ENCODE measurements around the gene TMEM25. TPM values are rescaled to one million over a fixed set of nuclear protein-coding genes. Genes with fewer than 3 reads are reported as not detected.

TMEM25 gene
- total RNA-seq, 1 experiment from 2014 or later, result 13.2 TPM

DNA sequence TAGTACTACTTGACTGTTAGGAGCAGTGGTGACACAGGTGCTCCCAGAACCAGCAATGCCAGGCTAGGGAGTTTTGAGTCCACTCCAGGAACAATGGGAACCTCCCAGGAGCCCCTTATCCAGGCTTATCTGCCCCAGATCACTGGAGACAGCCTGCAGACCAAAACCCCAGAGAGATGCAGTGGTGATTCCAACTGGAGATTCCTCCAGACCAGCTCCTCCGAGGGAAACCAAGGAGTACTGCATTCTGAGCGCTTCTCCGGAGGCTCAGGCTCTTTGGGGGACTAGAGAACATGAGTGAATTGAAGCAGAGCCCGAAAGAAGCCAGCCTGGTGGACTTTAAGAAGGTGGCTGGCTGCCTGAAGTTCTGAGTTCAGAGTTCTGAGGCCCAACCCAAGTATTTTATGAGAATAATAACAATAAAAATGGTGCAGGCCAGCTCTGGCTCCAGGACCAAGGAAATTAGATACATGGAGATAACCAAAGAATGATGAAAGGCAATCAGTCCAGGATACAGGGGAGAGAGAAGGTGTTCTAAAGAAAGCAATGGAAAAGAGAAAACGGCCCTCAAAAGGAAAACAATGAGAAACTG, 1.3 kb upstream of the TMEM25 start:
- DNase-seq (ENCODE audit: low spot score), result no peak
- POLR2A ChIA-PET (ENCODE audit: low non-redundant PET), result no interaction called here

DNA sequence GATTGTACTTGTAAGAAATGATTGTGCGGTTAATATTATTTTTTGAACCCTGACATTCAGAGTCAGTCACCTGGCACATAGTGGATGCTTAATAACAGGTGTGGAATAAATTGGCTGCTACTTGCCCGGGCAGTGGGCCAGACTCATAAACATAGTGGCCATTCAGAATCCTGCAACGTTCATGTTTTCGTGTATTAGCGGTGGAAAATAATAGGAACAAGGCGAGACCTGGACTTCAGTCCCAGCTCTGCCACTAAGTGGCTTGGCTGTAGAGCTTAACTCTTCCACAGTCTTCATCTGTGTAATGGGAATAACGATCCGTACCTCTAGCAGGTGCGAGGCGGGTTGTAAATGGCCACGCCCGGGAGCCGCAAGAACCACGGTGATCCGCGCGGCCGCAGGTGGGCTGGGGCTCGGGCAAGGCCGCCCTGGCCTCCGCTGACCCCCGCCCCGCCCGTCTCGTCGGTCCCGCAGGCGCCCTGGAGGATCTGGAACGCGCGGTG, 761 bp upstream of the TMEM25 start:
- Histone ChIP-seq H3K4me1 (ENCODE audit: insufficient read depth, low read length, poor library complexity, severe bottlenecking) (peaks cover 9% of the 10 kb centered on the region), H3K9me3 (ENCODE audit: low read depth, low read length, poor library complexity, severe bottlenecking) (no peaks in the 10 kb centered on the region), H3K27ac (ENCODE audit: low read depth, low read length, poor library complexity, severe bottlenecking) (peak overlapping the region; percentile 80), H3K27me3 (replicated peaks; ENCODE audit: insufficient read depth, low read depth, low read length, poor library complexity) (no peaks in the 10 kb centered on the region), H3K4me3 (ENCODE audit: low read depth, low read length, poor library complexity, severe bottlenecking) (peak overlapping the region; percentile 78), H3K36me3 (ENCODE audit: insufficient read depth, low read length, poor library complexity, severe bottlenecking) (peaks cover 5% of the 10 kb centered on the region)
- CTCF ChIA-PET, result interaction anchor here (0.6 to 0.8 kb wide), 2 partner anchors 8 to 35 kb away, joined by 7 to 8 read pairs; no protein-coding TSS in a partner anchor
- DNase-seq (ENCODE audit: low spot score), result peak; percentile 26
- no peak for TF ChIP-seq EZH2 (IDR thresholded peaks at IDR 0.05; ENCODE audit: borderline replicate concordance, low read depth, low read length, poor library complexity, severe bottlenecking)
- TF ChIP-seq CTCF (conservative IDR thresholded peaks at IDR 0.05; ENCODE audit: low read depth, low read length), result no peak
- POLR2A ChIA-PET (ENCODE audit: low non-redundant PET), result no interaction called here
- BruUV-seq (replicated peaks), result no TSS peak
- intact Hi-C loops (cut with micrococcal nuclease; ENCODE audit: unreplicated experiment), result loop anchor here (2.0 kb wide), 1 partner anchor 37 kb away; no protein-coding TSS in a partner anchor

More for the DNA sequence above, 1.3 kb upstream of the TMEM25 start:
- Histone ChIP-seq H3K27me3 (replicated peaks; ENCODE audit: insufficient read depth, low read depth, low read length, poor library complexity) (no peaks in the 10 kb centered on the region), H3K36me3 (ENCODE audit: insufficient read depth, low read length, poor library complexity, severe bottlenecking) (peaks cover 11% of the 10 kb centered on the region), H3K4me3 (ENCODE audit: low read depth, low read length, poor library complexity, severe bottlenecking) (peak overlapping the region; percentile 78), H3K4me1 (ENCODE audit: insufficient read depth, low read length, poor library complexity, severe bottlenecking) (peaks cover 9% of the 10 kb centered on the region), H3K9me3 (ENCODE audit: low read depth, low read length, poor library complexity, severe bottlenecking) (no peaks in the 10 kb centered on the region), H3K27ac (ENCODE audit: low read depth, low read length, poor library complexity, severe bottlenecking) (no peak overlapping the region)
- BruUV-seq (replicated peaks), result TSS peak; percentile 51
- TF ChIP-seq EZH2 (IDR thresholded peaks at IDR 0.05; ENCODE audit: borderline replicate concordance, low read depth, low read length, poor library complexity, severe bottlenecking), result no peak
- TF ChIP-seq CTCF (conservative IDR thresholded peaks at IDR 0.05; ENCODE audit: low read depth, low read length), result no peak
- CTCF ChIA-PET, result interaction anchor here (0.6 to 0.8 kb wide), 2 partner anchors 9 to 35 kb away, joined by 7 to 8 read pairs; no protein-coding TSS in a partner anchor
- intact Hi-C loops (cut with micrococcal nuclease; ENCODE audit: unreplicated experiment), result loop anchor here (2.0 kb wide), 1 partner anchor 37 kb away; no protein-coding TSS in a partner anchor

GRCh38 chr11:118531597-118532084, 649 bp downstream of the TMEM25 start:
- peak overlapping the region; percentile 78 for H3K4me3 ChIP-seq (ENCODE audit: low read depth, low read length, poor library complexity, severe bottlenecking)
- H3K4me1 ChIP-seq (ENCODE audit: insufficient read depth, low read length, poor library complexity, severe bottlenecking), result peaks cover 9% of the 10 kb centered on the region
- H3K27me3 ChIP-seq (replicated peaks; ENCODE audit: insufficient read depth, low read depth, low read length, poor library complexity), result no peaks in the 10 kb centered on the region
- H3K9me3 ChIP-seq (ENCODE audit: low read depth, low read length, poor library complexity, severe bottlenecking), result no peaks in the 10 kb centered on the region
- BruUV-seq (replicated peaks), result no TSS peak
- H3K36me3 ChIP-seq (ENCODE audit: insufficient read depth, low read length, poor library complexity, severe bottlenecking), result no peaks in the 10 kb centered on the region
- no peak for DNase-seq (ENCODE audit: low spot score)
- no peak overlapping the region for H3K27ac ChIP-seq (ENCODE audit: low read depth, low read length, poor library complexity, severe bottlenecking)
- ChIA-PET POLR2A (ENCODE audit: low non-redundant PET) (no interaction called here), CTCF (no interaction called here)
- intact Hi-C loops (cut with micrococcal nuclease; ENCODE audit: unreplicated experiment), result loop anchor here (2.0 kb wide), 1 partner anchor 35 kb away; no protein-coding TSS in a partner anchor
- TF ChIP-seq EZH2 (IDR thresholded peaks at IDR 0.05; ENCODE audit: borderline replicate concordance, low read depth, low read length, poor library complexity, severe bottlenecking) (no peak), CTCF (conservative IDR thresholded peaks at IDR 0.05; ENCODE audit: low read depth, low read length) (no peak)
